Activated naive CD4-positive, alpha-beta T cell treated with Interleukin-2 at 50 U/mL for 16 hours (primary cell): Measurements from ENCODE around the gene FRAT2.
"Not testable (repeated sequence)": the region's sequence is repeated elsewhere in the genome, so short reads cannot be mapped to it uniquely, and the experiment has no call there.

Experiments
- DNase-seq: peaks from one replicate; pipeline ENCODE4 v3.0.0-alpha.2; 2020

FRAT2 gene

DNA sequence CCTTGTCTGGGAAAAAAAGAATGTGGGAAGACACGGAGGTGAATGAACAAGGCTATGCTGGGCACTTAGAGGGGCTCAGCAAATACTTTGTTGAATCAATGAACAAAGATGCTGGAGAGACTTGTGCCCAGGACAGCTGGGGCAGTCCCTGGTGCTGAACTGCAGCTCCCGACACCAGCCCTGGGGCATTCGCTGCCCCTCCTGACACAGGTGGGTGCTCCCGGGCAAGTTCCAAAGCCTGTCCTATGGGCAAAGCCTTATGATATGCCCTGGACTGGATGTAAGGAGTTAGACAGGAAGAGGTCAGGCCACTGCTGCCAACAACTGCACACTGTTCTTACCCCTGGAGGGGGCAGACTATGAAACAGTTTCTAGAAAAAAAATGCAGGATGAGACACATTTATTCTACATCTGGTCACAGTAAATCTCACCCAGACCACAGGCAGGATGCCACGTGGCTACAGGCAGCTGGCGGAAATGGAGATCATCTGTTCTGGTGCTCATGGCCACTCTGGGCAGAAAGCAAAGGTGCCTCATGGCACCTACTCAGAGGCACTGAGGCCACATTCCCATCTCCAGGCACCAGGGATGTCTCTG lies 21.9 kb upstream of the FRAT2 start:
- DNase-seq = no peak

- DNase-seq = no peak
These were observed 21.0 kb upstream of the FRAT2 start for GRCh38 chr10:97355571-97355975.

DNA sequence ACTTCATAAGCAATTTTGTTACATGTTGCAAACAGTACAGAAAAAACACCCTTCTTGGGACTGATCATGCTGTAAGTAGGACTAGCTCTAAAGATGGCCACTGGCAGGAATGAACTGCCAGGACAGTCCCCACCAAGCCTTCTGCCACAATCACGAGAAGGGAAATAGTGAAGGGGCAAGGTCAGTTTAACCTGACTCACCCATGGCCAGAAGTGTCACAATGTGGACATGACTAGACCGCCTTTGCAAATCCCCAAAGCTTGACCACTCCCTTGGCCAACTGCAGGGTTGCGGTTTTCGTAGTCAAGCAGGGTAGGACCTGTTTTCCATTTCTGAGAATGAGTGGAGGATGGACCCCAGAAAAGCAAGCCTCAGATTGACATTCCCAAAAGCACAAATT lies 19.4 kb upstream of the FRAT2 start:
- DNase-seq = no peak

DNA sequence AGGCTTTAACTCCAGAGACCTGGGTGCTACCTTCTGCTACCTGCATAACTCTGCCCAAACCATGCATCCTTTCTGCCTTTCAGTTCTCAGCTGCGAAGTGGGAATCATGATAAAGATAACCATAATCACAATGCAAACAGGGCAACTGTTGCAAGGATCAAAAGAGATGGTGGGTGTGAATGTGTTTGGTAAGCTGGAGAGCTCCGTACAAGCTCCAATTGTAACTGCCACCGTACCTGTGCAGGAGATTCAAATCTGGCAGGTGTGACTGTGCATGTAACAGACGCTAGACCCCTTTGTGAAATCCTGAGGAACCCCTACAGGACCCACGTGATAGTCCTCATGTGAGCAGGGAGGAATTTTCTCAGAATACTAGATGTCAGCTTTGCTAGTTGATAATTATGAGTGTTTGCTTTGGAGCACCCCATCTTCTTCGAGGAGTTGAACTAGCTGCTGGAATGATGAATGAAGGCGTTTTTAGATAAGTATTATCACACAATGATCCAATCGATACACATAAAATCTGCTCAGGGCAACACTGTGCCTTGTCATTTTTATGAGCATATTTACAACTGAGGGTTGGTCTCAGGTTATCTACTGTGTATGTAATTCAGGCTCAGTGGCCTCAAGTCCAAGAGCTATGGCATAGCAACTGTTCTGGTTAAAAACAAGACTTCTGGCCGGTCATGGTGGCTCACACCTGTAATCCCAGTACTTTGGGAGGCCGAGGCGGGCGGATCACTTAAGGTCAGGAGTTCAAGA lies 15.4 kb upstream of the FRAT2 start:
- DNase-seq = no peak

DNA sequence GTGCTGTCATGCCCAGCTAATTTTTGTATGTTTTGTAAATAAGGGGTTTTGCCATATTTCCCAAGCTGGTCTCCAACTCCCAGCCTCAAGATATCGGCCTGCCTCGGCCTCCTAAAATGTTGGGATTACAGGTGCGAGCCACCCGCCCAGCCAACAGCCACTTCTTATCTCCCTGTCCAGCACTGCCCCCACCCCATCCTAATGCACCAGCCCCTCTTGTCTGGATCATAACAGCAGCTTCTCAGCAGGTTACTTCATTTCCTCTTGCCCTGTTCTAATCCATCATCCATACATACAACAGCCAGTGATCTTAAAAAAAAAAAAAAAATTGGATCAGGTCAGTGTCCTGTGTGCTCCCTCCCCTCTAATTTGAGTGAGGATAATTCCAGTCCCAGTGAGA lies 12.8 kb upstream of the FRAT2 start:
- no peak for DNase-seq

- DNase-seq = not testable (repeated sequence)
These were observed 9.1 kb upstream of the FRAT2 start for GRCh38 chr10:97343664-97344063.

DNA sequence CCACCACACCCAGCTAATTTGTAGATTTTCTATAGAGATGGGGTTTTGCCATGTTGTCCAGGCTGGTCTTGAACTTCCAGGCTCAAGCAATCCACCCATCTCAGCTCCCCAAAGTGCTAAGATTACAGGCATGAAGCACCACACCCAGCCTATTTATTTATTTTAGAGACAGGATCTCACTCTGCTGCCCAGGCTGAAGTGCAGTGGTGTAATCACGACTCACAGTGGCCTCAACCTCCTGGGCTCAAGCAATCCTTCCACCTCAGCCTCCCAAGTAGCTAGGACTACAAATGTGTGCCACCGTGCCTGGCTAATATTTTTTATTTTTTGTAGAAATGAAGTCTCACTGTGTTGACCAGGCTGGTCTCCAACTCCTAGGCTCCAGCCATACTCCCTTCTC lies 6.9 kb upstream of the FRAT2 start:
- no peak for DNase-seq

DNA sequence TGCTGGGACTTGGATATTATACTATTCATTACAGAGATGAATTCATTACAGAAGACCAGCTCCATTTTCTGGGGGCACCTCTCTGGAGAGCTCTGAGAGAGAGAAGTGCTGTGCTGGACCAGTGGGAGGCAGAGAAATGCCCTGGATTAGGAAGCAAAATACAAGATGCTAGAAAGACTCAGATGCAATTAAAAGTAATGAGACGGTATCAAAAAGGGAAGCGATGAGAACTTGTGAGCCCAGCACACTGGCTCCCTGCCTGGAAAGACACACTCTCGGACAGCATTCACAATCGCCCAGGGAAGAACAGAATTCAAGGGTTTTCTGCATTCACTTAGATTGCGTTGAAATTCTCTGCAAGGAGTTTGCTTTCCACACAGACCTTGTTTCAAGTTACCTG lies 3.5 kb upstream of the FRAT2 start:
- DNase-seq = no peak

DNA sequence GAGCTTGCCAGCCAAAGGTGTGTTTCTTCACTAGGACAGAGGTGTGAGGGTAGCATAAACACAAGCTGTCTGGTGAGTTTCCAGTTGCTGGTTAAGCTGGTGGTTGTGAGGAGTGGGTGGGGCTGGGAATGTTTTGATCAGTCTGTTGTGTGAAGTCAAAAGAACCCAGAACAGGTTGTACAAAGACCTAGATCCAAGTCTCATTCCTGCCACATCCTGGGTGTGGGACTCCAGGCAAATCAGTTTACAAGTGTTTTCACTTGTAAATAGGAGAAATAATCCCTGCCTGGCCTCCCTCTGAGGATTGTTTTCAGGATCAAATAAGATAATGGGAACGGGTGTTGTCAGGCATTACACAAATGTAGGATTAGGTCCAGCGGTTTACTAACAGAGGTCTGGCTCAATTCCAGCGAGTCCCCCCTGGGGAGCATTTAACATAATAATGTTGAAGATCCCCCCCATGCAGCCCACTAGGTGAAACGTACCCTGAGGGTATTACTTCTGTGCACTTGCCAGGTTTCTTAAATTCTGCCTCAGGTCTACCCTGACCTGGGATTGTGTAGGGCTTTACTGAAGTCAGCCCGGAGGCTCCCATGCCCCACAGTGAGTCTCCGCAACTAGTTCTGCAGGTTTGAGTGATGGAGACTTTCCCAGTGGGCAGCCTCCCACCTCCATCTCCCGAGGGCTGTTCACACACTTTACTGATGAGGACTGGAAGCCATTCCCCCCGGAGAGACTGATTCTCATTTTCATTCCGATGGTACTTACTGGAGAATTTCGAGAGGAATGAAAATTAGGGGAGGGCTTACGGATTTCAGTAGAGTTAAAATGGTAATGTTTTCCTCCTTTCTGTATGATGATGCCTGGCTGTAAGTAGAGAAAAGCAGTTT lies 2.7 kb upstream of the FRAT2 start:
- DNase-seq = no peak

DNA sequence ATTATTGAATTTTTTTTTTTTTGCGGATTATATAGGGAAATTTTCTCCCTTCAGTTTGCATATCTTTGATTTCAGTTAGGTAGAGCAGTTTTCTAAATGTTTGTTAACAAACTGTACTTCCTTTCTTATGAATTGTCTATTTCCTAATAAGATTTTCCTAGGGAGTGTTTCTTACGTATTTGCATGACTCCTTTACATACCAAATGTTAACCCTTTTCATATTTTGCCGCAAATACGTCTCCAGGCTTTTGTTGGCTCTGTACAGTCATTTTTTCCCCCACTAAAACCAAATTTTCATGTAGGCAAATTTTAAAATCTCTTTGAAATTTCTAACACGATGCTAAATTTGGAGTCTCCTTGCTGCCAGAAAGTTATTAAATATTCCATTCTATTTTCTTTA lies 1.9 kb upstream of the FRAT2 start:
- no peak for DNase-seq

DNA sequence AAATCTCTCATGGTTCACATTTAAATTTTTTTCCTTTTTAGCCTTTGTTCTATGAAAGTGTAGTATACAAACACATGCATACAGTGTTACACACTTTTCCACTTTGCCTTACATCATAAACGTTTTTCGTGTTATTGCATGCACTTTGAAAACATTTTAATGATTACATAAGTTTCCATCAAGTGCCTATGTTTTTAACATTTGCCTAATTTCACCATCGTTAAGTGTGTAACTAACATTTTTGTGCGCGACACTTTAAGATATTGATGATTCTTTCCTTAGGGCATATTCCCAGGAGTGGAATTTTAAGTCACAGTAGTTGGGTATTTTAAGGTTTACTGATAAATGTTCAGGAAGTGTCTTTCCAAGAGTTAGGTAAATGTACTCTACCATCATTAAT lies 1.5 kb upstream of the FRAT2 start:
- DNase-seq = no peak

DNA sequence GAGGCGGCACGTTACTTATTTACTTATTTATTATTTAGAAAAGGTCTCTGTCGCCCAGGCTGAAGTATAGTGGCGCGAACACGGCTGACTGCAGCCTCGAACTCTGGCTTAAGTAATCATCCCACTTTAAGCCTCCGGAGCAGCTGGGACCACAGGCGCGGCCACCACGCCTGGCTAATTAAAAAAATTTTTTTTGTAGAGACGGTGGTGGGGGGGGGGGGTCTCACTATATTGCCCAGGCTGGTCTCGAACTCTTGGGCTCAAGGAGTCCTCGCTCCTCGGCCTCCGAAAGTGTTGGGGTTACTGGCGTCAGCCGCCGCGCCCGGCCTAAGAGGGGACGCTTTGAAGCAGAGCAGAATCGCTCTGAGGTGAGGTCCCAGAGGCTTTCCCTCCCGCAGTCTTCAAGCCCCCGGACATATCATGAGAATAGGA lies 675 bp upstream of the FRAT2 start:
- no peak for DNase-seq

DNA sequence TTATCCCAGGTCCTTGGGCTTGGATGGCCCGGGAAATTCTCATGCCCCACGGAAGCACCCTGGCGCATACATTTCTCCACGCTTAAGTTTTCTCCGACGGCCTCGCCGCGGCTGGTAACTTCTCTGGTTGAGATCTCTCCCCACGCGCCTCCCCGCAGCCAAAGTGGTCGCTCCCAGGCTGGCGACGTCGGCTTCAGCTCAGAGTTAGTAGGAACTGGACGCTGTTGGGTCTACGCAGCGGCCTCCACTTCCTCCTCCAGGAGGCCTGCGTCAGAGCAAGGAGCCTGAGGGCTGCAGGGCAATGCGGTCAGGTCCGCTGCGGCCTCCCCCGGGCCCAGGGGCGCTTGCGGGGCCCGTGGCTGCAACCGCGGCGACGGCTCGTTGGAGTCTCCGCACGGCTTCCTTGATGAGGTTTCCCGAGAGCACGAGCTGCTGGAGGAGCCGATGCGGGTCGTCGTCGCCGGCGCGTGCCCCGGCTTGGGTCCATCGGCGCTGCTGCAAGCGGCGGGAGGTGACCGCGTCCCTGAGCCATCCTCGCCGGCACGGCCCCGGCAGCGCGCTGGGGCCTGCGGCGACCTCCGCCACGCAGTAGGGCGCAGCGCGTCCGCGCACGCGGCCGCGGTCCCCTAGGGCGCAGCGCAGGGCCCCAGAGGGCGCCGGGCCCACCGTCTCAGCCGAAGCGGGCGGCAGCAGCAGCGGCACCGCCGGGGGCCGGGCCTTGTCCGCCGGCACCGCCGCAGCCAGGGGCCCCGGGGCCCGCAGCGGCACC lies 744 bp downstream of the FRAT2 start:
- peak; percentile 36 for DNase-seq

DNA sequence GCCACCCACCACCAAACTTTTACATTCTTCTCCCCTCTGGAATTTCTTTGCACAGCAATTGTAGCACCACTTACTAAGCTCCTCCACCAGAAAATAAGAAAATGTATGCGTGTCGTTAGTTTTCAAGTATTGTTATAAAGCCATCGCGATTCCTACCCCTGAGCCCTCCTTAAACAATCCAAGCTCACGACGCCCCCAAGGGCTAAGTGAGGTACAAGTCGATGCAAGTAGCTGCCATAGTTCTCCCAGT lies 1.3 kb downstream of the FRAT2 start:
- no peak for DNase-seq

DNA sequence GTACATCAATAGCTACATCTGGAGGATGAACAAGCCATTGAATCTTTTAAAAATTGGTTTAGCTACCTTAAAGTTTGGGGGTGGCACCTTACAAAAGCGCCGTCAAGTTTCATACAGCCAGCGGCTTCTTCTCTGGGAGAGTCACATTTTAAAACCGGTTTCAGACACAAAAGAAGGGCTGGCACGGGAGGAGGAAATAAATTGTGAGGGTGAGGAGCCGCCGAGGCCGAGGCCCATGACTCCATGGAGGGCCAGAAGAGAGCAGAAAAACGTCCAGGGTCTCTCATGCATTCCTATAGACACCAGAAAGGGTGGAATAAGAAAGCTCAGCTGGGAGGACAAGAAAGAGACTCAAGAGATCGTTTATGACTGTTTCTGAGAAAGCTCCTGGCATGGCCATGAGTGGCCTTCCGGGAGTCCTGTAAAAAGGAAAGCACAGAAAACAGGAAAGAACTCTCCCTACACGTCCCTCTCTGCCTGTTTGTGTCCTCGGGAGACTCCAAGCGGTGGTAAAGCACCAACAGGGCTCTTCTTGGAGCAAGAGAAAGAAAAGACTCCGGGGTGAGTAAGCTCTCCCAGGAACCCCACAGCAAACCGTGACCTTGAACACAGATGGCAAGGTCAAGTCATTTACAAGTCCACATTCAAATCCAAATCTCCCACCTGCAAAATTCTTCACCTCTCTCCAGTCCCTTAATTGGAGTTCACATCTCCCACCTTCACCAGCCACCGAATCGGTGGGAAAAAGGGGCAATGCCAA lies 1.8 kb downstream of the FRAT2 start:
- DNase-seq = no peak

- DNase-seq = no peak
These were observed 3.3 kb downstream of the FRAT2 start for GRCh38 chr10:97331153-97331703.

DNA sequence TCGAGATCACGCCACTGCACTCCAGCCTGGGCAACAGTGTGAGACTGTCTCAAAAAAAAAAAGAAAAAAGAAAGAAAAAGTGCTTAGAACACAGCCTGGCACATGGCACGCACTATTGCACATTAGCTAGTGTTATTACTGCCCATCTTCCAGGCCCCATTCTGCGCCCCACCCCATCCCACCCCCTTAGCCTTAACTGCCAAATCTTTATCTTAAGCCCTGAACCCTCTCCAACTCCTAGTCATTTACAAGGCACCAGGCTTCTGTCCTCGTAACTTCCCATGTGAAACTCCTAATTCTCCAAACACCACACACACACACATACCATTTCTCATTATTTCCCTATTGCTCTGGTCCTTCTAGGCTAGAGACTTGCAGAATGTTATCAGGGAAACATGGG lies 4.8 kb downstream of the FRAT2 start:
- DNase-seq = no peak

GRCh38 chr10:97328646-97329453 lies 5.7 kb downstream of the FRAT2 start:
- DNase-seq = no peak

DNA sequence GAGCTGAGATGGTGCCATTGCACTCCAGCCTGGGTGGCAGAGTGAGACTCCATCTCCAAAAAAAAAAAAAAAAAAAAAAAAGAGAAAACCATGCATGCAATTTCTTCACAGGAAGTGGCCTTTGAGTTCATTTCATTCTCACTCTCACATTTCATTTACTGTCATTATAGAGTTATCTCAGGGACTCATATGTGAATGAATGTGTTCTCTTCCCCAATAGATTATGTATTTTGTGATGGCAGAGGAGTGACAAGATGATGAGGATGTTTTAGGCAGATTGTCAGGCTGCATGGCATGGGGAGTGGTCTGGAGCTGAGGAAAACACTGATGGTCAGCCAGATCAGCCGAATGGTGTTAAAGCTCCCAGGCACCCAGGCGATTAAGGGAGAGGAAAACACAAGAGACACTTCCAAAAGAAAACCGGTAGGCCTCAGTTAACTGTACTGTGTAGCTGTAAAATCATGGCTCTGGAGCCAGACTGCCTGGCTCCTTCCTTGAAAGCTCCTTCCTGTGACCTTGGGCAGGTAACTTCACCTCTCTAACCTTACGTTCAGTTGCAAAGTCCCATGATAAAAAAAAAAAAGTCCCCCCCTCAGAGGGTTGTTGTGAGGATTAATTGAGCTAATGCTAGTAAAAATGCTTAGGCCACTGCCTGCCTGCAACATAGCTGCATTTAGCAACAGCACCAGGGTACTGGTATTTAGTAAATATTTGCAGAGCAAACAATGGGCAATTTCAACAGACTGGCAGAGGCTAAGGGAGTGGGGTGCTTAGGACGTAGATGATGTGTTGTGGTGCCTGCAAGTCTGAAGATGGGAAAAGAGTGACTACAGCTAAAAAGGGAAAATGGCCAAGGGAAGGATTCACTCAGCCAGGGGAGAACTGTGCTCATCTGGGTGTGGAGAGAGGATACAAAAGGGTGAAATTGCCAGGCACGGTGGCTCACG lies 6.9 kb downstream of the FRAT2 start:
- no peak for DNase-seq

GRCh38 chr10:97325754-97326153 lies 8.8 kb downstream of the FRAT2 start:
- DNase-seq = no peak
